Measurements from ENCODE around the gene GLS.

GLS gene

DNA sequence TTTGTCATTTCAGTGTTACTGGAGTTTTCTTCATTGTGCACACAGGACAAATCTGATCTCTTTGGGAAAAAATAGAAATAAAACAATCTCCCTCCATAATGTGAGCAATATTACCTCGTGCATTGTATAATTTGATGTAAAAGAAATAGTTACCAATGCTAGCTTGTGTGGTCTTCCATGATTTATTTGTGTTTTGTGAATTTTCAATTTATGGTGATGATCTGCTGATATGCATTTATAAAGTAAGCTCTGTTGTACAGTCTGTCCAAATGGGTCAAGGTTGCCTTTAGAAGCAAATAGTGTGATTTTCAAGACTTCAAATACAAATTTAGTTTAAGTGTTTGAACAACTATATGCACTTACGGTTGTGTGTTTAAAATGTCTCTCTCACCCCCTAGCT lies 82.5 kb downstream of the GLS start:
- TF ChIP-seq, protein P1, sequence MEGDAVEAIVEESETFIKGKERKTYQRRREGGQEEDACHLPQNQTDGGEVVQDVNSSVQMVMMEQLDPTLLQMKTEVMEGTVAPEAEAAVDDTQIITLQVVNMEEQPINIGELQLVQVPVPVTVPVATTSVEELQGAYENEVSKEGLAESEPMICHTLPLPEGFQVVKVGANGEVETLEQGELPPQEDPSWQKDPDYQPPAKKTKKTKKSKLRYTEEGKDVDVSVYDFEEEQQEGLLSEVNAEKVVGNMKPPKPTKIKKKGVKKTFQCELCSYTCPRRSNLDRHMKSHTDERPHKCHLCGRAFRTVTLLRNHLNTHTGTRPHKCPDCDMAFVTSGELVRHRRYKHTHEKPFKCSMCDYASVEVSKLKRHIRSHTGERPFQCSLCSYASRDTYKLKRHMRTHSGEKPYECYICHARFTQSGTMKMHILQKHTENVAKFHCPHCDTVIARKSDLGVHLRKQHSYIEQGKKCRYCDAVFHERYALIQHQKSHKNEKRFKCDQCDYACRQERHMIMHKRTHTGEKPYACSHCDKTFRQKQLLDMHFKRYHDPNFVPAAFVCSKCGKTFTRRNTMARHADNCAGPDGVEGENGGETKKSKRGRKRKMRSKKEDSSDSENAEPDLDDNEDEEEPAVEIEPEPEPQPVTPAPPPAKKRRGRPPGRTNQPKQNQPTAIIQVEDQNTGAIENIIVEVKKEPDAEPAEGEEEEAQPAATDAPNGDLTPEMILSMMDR (IDR thresholded peaks at IDR 0.05; ENCODE audit: extremely low read depth, missing control alignments) = no peak
- no peak for DNase-seq (ENCODE audit: low spot score)

DNA sequence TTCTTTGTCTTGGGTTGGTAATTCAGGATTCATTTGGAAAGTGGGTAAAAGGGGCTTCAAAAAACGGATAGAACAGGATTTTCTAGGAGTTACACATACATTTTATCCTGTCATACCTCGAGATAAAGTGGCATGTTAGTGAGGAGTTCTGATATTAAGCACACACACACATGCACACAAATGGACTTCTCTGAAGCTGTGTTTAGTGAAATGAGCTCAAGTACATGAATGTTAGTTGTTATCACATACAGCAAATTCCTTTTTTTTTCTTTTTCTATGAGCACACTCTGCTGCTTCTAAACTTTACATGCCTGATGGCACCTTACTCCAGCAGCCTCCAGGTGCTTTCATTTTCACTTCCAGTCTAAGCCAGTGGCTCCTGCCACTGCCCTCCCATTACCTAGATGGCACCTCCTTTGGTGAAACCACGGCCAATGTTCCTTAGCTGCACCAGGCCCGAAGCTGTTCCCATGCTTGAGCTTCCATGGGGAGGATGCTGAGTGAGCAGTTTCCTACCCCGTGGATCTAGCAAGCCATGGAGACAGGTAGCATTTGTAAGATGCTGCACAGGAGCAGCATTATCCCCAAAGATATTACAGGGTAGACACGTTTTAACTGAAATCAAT lies 83.7 kb downstream of the GLS start:
- no peak for DNase-seq (ENCODE audit: low spot score)
- TF ChIP-seq, protein P1 (IDR thresholded peaks at IDR 0.05; ENCODE audit: extremely low read depth, missing control alignments) = no peak

DNA sequence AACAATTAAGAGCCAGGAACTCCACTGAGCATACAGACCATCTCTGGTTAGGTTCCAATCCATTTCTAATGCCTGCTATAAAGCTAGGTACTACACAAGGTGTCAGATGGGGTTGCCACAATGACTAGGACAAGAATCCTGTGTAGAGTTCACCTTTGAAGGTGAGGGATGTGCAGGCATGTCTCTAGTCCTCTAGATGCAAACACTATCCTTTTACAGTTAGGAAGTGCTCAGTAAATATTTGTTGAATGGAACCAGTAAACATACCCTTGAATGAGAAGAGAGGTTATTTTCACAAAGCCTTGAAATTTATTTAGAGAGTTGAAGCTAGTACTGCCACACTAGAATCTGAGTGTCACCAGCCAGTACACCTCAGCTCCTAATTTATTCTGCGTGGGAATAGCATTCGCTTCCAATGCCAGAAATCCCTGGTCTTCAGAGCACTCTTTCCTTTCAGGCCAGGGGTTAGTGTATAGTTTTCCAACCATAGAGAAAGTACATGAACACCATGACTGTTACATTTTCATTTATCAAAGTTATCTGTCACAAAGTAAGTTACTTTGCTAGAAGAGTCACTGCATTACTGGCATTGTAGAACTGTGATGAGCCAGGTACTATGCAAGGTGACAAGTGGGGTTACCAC lies 85.1 kb downstream of the GLS start:
- TF ChIP-seq, protein P1 (IDR thresholded peaks at IDR 0.05; ENCODE audit: extremely low read depth, missing control alignments) = no peak
- DNase-seq (ENCODE audit: low spot score) = no peak

DNA sequence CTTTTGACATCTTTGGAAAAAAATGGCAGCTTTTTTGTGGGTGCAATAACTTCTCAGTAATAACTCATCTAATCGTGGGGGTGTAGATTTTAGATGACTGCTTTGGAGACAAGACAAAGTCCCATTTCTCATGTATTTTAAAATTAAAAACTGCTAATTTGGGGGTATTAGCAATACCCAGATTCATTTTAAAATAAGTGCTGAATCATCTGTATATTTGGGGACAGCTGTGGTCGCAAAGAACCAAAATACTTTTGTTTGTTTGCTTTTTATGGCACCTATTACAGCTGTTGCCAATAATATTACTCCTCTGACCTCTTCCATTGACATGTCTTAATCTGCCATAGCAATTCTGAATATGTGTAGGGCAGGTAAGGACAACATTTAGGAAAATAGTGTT lies 87.9 kb downstream of the GLS start:
- DNase-seq (ENCODE audit: low spot score) = no peak
- TF ChIP-seq, protein P1 (IDR thresholded peaks at IDR 0.05; ENCODE audit: extremely low read depth, missing control alignments) = no peak

DNA sequence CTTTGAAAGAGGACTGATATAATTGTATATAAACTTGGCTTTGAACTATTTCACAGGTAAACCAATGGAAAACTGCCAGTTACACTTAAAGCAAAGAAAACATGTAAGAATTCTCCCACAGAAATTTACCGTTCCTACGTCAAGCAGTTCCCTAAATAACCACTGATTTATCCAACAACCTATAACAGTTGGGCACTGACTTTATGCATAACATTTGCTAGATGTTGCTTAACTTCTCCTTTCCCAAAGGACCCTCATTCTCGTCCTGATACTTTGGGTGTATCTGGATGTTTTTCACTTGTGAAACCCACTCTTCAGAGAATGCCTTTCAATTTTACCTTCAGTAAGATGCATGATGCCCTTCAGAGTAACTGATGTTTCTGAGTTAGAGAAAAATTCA lies 89.5 kb downstream of the GLS start:
- DNase-seq (ENCODE audit: low spot score) = no peak
- TF ChIP-seq, protein P1 (IDR thresholded peaks at IDR 0.05; ENCODE audit: extremely low read depth, missing control alignments) = no peak

DNA sequence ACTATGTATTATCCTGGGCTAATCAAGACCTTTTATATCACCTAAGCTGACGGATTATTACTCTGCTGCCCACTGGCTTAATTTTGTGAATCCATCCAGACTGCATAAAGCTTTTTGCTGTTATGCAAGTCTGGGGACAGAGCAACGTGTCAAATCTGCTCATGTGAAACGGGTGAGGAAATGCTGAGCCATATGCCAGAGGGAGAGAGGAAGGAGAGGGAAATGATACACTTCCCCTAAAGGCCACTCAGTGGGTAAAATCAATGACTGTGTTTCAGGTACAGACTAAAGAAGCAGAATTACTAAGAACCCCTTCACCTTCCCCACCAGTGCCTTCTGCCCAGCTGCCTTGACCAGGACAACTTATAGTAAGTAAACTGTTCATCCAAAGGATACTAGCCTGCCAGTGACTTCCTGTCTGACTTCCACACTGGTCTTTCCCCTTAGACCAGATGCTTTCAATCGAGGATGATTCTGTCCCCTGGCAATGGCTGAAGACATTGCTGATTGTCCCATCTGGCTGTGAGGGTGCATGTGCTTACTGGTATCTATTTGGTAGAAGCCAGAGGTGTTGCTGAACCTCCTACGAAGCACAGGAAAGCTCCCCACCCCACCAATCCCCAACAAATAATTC lies 90.4 kb downstream of the GLS start:
- no peak for DNase-seq (ENCODE audit: low spot score)
- TF ChIP-seq, protein P1 (IDR thresholded peaks at IDR 0.05; ENCODE audit: extremely low read depth, missing control alignments) = no peak

DNA sequence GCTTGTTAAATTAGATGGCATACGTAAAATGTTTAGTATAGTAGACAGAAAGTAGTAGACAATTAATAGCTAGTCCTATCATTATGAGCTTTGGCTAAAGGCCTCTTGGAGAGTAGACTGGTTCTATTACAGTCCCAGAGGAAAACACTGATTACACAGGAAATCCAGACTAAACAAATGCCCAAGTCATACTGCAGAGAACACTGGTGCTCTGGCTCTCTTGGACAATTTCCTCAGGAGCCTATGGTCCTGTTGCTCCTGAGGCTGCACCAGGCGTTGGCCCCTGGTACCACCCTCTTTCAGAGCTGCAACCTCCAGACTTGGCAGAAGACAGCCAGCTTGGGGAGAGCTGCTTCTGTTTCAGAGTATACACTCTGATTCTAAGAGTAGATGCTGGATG lies 91.6 kb downstream of the GLS start:
- DNase-seq (ENCODE audit: low spot score) = no peak

More for the DNA sequence above, 91.6 kb downstream of the GLS start:
- TF ChIP-seq, protein P1 (IDR thresholded peaks at IDR 0.05; ENCODE audit: extremely low read depth, missing control alignments) = no peak
